Activated naive CD4-positive, alpha-beta T cell treated with anti-CD3 and anti-CD28 coated beads, Interleukin-2, amount 10 ng/mL, durations not matched to agents 7 days and 5 days (primary cell): ENCODE results near the gene PXDC1.
"Not testable (repeated sequence)": the region's sequence is repeated elsewhere in the genome, so short reads cannot be mapped to it uniquely, and the experiment has no call there.

Source experiments
- CTCF ChIA-PET: fragments of 350-600 bp; sonication (Branson Sonifier 250); formaldehyde crosslinking; loops from one replicate; lab custom pipeline; 2021; ENCODE audit warnings: antibody characterized with exemption; lab: Charles Lee
- DNase-seq: peaks from one replicate; pipeline ENCODE4 v3.0.0-alpha.2; 2020
- H3K27ac Mint-ChIP-seq: one replicate; pipeline ENCODE4 v1.8.0; 2021; ENCODE audit warnings: mild to moderate bottlenecking, moderate library complexity, mixed read lengths
- H3K27me3 Mint-ChIP-seq: one replicate; pipeline ENCODE4 v1.8.0; 2021; ENCODE audit warnings: mild to moderate bottlenecking, mixed read lengths
- H3K36me3 Mint-ChIP-seq: one replicate; pipeline ENCODE4 v1.8.0; 2021; ENCODE audit warnings: mixed read lengths
- H3K4me1 Mint-ChIP-seq: one replicate; pipeline ENCODE4 v1.8.0; 2021; ENCODE audit warnings: mixed read lengths
- H3K4me3 Mint-ChIP-seq: one replicate; pipeline ENCODE4 v1.8.0; 2021; ENCODE audit warnings: mild to moderate bottlenecking, moderate library complexity, mixed read lengths
- H3K9me3 Mint-ChIP-seq: one replicate; pipeline ENCODE4 v1.8.0; 2021; ENCODE audit warnings: mixed read lengths

PXDC1 gene

GRCh38 chr6:3775847-3776246 is 24.3 kb upstream of the PXDC1 start:
- CTCF ChIA-PET: no interaction called here
- H3K27me3 Mint-ChIP-seq: peaks cover 4% of the 10 kb centered on the region

GRCh38 chr6:3775386-3775785 is 23.9 kb upstream of the PXDC1 start:
- H3K4me1 Mint-ChIP-seq: no peaks in the 10 kb centered on the region
- H3K4me3 Mint-ChIP-seq: no peak overlapping the region
- H3K27ac Mint-ChIP-seq: no peak overlapping the region
- peaks cover 4% of the 10 kb centered on the region for H3K27me3 Mint-ChIP-seq
- CTCF ChIA-PET: no interaction called here
- H3K9me3 Mint-ChIP-seq: no peaks in the 10 kb centered on the region
- H3K36me3 Mint-ChIP-seq: no peaks in the 10 kb centered on the region
- no peak for DNase-seq

More at GRCh38 chr6:3775847-3776246, 24.3 kb upstream of the PXDC1 start:
- DNase-seq: no peak
- H3K9me3 Mint-ChIP-seq: no peaks in the 10 kb centered on the region
- H3K4me3 Mint-ChIP-seq: no peak overlapping the region
- H3K36me3 Mint-ChIP-seq: no peaks in the 10 kb centered on the region
- H3K27ac Mint-ChIP-seq: no peak overlapping the region
- no peaks in the 10 kb centered on the region for H3K4me1 Mint-ChIP-seq

- Mint-ChIP-seq H3K4me3 (no peak overlapping the region), H3K27ac (no peak overlapping the region), H3K4me1 (no peaks in the 10 kb centered on the region), H3K36me3 (no peaks in the 10 kb centered on the region), H3K27me3 (peaks cover 16% of the 10 kb centered on the region), H3K9me3 (no peaks in the 10 kb centered on the region)
- DNase-seq: no peak
- CTCF ChIA-PET: no interaction called here
These were observed 22.3 kb upstream of the PXDC1 start for GRCh38 chr6:3773678-3774298.

GRCh38 chr6:3772127-3772999 is 20.9 kb upstream of the PXDC1 start:
- H3K4me1 Mint-ChIP-seq, H3K9me3 Mint-ChIP-seq, CTCF ChIA-PET, H3K4me3 Mint-ChIP-seq, H3K36me3 Mint-ChIP-seq, DNase-seq, H3K27ac Mint-ChIP-seq: not testable (repeated sequence)
- peaks cover 16% of the 10 kb centered on the region for H3K27me3 Mint-ChIP-seq

- H3K4me1 Mint-ChIP-seq: no peaks in the 10 kb centered on the region
- no peaks in the 10 kb centered on the region for H3K9me3 Mint-ChIP-seq
- CTCF ChIA-PET: no interaction called here
- no peaks in the 10 kb centered on the region for H3K36me3 Mint-ChIP-seq
- H3K27me3 Mint-ChIP-seq: peaks cover 16% of the 10 kb centered on the region
- no peak overlapping the region for H3K27ac Mint-ChIP-seq
- H3K4me3 Mint-ChIP-seq: no peak overlapping the region
- no peak for DNase-seq
These were observed 20.0 kb upstream of the PXDC1 start for GRCh38 chr6:3771407-3772011.

GRCh38 chr6:3770023-3770720 is 18.7 kb upstream of the PXDC1 start:
- DNase-seq: no peak
- no peak overlapping the region for H3K4me3 Mint-ChIP-seq
- CTCF ChIA-PET: no interaction called here

GRCh38 chr6:3769610-3770009 is 18.1 kb upstream of the PXDC1 start:
- CTCF ChIA-PET: no interaction called here
- no peak overlapping the region for H3K27ac Mint-ChIP-seq
- H3K36me3 Mint-ChIP-seq: no peaks in the 10 kb centered on the region
- no peaks in the 10 kb centered on the region for H3K4me1 Mint-ChIP-seq
- peaks cover 19% of the 10 kb centered on the region for H3K27me3 Mint-ChIP-seq
- H3K4me3 Mint-ChIP-seq: no peak overlapping the region
- DNase-seq: no peak
- no peaks in the 10 kb centered on the region for H3K9me3 Mint-ChIP-seq

More at GRCh38 chr6:3770023-3770720, 18.7 kb upstream of the PXDC1 start:
- Mint-ChIP-seq H3K27ac (no peak overlapping the region), H3K9me3 (no peaks in the 10 kb centered on the region), H3K4me1 (no peaks in the 10 kb centered on the region), H3K36me3 (no peaks in the 10 kb centered on the region), H3K27me3 (peaks cover 19% of the 10 kb centered on the region)

GRCh38 chr6:3768502-3768901 is 17.0 kb upstream of the PXDC1 start:
- Mint-ChIP-seq H3K4me1 (no peaks in the 10 kb centered on the region), H3K27ac (no peak overlapping the region), H3K36me3 (no peaks in the 10 kb centered on the region), H3K4me3 (no peak overlapping the region), H3K27me3 (peaks cover 19% of the 10 kb centered on the region), H3K9me3 (no peaks in the 10 kb centered on the region)
- DNase-seq: no peak
- CTCF ChIA-PET: no interaction called here

GRCh38 chr6:3767483-3767882 is 16.0 kb upstream of the PXDC1 start:
- H3K27me3 Mint-ChIP-seq: peaks cover 19% of the 10 kb centered on the region
- H3K27ac Mint-ChIP-seq, H3K4me1 Mint-ChIP-seq: not testable (repeated sequence)

GRCh38 chr6:3766214-3766613 is 14.7 kb upstream of the PXDC1 start:
- CTCF ChIA-PET: interaction anchor here (1.1 kb wide), 1 partner anchor 18 kb away, joined by 3 read pairs; no protein-coding TSS in a partner anchor
- no peak overlapping the region for H3K4me3 Mint-ChIP-seq
- H3K9me3 Mint-ChIP-seq: no peaks in the 10 kb centered on the region
- no peak overlapping the region for H3K27ac Mint-ChIP-seq
- no peaks in the 10 kb centered on the region for H3K4me1 Mint-ChIP-seq
- peaks cover 23% of the 10 kb centered on the region for H3K27me3 Mint-ChIP-seq
- DNase-seq: no peak
- H3K36me3 Mint-ChIP-seq: no peaks in the 10 kb centered on the region

More at GRCh38 chr6:3767483-3767882, 16.0 kb upstream of the PXDC1 start:
- CTCF ChIA-PET, H3K9me3 Mint-ChIP-seq, DNase-seq, H3K4me3 Mint-ChIP-seq, H3K36me3 Mint-ChIP-seq: not testable (repeated sequence)

GRCh38 chr6:3765415-3765814 is 13.9 kb upstream of the PXDC1 start:
- Mint-ChIP-seq H3K4me3 (no peak overlapping the region), H3K4me1 (no peaks in the 10 kb centered on the region), H3K9me3 (no peaks in the 10 kb centered on the region), H3K27ac (no peak overlapping the region), H3K36me3 (no peaks in the 10 kb centered on the region), H3K27me3 (peaks cover 20% of the 10 kb centered on the region)
- DNase-seq: no peak
- CTCF ChIA-PET: no interaction called here

GRCh38 chr6:3764516-3765335 is 13.2 kb upstream of the PXDC1 start:
- H3K27me3 Mint-ChIP-seq: peaks cover 14% of the 10 kb centered on the region
- H3K9me3 Mint-ChIP-seq: no peaks in the 10 kb centered on the region
- DNase-seq: no peak
- CTCF ChIA-PET: no interaction called here
- H3K4me3 Mint-ChIP-seq: no peak overlapping the region
- H3K36me3 Mint-ChIP-seq: no peaks in the 10 kb centered on the region
- no peaks in the 10 kb centered on the region for H3K4me1 Mint-ChIP-seq
- H3K27ac Mint-ChIP-seq: no peak overlapping the region

- H3K9me3 Mint-ChIP-seq: no peaks in the 10 kb centered on the region
- H3K27ac Mint-ChIP-seq: no peak overlapping the region
- no peak overlapping the region for H3K4me3 Mint-ChIP-seq
- CTCF ChIA-PET: no interaction called here
- no peaks in the 10 kb centered on the region for H3K4me1 Mint-ChIP-seq
- DNase-seq: no peak
- H3K36me3 Mint-ChIP-seq: no peaks in the 10 kb centered on the region
- H3K27me3 Mint-ChIP-seq: peaks cover 7% of the 10 kb centered on the region
These were observed 11.3 kb upstream of the PXDC1 start for GRCh38 chr6:3762852-3763251.
